HG03565 (cell line): ENCODE results near the gene CDH23.

Source experiments
- ATAC-seq: cut with Tn5 transposase; IDR thresholded peaks from one replicate; pipeline ENCODE4 v1.9.1; 2021; ENCODE audit warnings: mild to moderate bottlenecking, moderate library complexity; ENCODE audit not compliant: unreplicated experiment

Gene CDH23

DNA sequence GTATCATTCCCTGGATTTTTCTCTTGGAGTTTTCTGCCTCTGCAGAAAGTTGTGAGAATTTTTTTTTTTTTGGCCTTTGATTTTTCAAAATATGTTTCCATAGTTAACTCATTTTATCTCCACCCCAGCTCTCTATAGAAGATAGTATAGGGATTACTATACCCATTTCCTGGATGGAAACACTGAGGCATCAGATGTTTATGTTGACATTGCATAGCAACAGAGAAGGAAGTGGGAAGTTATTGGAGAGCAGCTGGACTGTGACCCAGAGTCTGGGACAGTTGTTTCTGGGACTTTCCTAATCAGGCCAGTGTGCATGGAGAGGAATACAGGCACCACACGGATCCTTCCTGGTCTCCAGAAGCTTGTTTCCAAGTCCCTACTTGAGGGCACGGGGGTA is 158.0 kb downstream of the CDH23 start:
- no peak for ATAC-seq

DNA sequence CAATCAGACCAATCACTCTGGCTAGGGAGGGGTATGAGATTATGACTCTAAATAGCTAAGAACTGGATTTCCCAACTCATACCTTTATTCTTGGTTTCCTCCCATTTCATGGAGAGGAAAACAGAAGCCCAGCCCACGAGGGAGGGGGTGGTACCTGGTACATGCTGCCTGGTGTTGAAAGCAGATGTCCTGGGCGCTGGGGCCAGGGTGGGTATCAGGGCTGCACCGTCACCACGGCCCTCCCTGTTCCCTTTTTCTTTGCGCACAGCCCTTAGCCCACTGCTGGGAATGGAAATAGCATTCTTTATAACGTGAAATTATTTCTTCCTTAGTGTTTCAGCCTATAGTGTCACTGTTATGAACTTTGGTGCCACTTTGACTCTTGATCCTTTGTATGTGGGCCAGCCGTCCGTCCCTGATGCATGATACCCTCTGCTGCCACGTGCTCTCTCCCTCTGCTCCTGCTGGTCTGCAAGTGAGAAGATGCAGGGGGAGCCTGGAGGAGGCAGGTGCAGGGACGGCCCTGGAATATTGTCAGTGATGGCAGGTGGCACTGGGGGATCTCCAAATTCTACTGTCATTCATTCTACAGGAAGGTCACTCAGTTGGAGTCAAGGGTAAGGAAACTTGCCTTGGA is 158.5 kb downstream of the CDH23 start:
- ATAC-seq = no peak

DNA sequence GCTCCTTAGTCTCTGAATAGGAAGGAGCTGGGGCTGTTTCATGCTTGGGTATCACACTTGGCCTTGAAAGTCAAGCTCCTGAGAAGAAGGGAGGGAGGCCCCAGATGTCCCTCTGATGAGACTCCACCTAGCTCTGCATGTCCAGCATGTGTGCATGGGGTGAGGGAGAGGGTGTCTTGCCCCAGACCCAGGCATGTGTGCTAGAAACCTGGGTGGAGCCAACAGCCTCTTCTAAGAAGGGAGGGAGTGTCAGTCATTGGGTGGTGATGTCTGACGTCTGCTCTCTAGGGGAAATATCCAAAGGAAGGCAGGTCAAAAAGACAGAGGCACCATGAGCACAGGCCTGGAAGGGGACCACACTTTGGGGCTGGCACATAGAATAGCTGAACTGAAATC is 159.0 kb downstream of the CDH23 start:
- no peak for ATAC-seq

DNA sequence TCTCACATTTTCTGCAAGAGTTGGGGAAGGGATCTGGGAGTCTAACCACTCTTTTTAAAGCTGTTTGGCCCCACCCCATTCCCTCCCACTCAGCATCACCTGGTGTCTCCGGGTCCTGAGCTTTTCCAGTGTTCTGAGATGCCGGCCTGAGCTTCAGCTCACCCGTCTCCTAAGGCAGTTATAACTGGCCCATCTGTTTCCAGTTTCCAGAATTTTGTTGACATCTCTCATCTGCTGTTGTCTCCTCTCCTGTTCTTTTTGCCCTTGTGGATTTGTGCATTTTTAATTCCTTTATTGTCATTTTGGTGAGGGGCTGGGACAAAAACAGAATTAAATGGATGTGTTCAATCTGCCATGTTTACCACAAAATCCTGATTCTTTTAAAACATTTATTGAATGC is 162.3 kb downstream of the CDH23 start:
- no peak for ATAC-seq

DNA sequence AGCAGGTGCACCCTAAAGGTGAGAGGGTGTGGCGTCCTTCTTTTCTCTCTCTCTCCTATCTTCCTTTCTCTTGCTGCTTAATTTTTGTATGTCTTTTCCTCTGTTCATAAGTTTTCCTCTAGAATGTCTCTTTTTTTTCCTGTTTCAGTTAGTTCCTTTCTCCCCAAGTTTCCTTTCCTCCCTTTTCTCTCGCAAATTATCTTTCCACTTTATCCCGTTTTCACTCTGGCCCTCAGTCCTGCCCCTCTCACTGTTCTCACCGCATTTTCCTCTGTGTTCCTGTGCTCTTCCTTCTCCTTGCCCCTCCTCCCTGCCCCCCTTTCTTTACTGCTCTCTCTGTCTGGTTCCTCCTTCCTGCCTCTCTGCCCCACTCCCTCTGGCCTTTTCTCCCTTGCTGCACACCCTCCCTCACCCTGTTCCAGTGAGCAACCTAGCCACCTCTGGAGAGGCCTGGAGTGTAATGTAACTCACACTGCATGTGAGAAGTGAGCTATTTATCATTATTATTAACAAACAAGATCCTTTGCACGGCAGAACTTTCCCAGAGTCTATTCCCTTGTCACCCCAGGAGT is 164.4 kb downstream of the CDH23 start:
- no peak for ATAC-seq

DNA sequence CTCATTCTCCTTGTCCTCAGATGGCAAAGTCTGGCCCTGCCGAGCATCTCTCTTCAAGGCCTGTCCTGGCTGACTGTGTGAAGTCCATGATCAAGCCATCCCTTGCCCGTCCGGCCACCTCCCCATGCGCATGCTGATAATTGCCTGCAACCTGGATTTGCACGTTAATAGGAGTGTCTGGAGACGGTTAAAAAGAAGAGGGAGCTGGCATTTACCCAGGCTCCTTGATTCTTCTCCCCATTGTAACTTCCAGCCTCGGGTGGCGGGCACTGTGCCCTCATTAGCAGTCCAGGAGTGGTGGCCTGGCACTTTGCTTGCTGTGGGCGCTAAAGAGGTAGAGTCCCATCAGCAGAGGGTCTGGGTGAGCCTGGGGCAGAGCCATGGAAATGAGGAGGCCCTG is 165.5 kb downstream of the CDH23 start:
- ATAC-seq = no peak

DNA sequence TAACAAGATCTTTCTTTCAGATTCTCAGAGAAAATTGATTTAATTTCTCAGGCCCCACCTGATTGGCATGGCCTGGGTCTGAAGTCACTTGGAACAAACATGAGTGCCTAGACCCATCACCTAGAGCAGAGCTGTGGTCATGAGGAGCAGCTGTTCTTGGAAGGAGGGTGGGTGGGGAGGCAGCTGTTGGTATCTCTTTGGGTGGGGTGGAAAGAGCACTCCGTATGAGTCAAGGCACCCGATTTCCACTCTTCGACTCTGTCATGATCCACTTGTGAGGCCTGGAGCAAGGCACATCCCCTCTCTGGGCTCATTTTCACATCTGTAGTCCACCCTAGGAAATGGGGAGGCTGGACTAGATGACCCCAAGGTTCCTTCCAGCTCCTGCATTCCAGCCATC is 166.2 kb downstream of the CDH23 start:
- no peak for ATAC-seq

DNA sequence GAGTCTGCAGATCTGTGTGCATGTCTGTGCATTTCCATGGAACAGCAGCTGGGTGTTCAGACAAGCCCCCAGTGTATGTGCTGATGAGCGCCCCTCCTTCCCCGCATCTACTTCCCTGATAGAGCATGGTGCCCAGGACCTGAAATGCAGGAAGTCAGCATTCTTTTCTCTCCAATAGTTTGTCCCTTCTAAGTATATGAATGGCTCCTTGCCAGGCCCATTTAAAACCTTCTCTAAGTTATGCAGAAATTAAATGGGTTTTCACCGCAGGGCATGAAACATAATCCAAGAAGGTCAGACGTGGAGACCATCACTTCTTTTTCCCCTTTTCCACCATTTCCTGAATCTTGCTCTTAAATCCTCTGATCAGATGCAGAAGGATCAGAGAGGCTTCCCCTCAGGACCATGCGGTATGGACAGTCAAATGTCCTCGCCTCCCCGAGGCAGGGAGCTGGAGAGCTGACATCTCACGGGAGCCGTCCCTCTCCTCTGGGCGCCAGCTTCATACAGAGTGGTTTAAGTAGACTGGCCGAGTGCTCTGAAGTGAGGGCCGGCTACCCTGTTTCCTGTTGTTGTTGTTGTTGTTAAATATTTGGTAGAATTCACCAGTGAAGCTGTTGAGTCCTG is 167.6 kb downstream of the CDH23 start:
- ATAC-seq = no peak

DNA sequence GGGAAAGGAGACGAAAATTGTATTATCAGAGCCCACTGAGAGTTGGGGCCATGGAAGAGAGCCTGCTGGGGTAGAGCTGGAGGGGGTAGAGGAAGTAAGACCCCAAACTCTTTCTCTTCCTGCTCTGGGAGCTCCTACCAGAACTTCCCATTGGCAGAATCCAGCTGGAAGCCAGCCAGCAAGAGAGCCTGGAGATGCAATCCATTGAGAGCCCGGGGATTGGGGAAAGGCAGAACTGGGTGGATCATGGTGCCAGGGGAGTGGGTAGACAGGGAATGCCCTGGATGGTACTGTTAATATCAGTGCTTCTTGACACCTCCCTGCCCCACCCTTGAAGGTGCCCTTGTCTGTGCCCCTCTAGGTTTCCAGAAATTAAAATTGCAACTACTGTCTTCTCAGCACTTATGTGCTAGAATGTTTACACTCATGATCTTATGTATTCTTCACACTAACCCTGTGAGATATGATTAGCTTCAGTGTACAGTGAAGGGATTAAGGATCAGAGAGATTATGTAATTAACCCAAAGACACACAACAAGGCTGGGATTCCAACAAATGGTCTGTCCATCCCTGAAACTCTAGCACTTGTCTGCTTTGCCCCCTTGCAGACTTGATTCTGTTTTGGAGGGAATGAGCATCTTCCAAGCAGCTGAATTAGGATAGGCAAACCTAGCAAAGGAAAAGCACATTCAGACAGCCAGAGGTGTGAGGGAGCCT is 168.7 kb downstream of the CDH23 start:
- no peak for ATAC-seq

DNA sequence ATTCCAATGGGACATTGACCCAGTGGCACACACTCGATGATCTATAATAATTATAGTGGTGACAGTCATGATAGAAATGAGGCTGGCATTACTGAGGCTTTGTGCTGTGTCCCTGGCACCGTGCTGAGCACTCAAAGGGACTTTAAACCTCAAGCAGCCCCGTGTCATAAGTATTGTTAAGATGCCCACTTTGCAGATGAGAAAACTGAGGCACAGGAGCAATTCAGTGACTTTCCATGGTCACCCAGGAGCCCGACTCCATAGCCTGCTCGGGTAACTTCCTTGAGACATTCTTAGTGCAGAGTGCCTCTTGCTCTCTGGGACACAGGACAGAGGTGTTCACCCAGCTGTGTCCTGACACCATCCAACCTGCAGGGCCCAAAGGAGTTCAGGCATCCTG is 170.3 kb downstream of the CDH23 start:
- no peak for ATAC-seq

DNA sequence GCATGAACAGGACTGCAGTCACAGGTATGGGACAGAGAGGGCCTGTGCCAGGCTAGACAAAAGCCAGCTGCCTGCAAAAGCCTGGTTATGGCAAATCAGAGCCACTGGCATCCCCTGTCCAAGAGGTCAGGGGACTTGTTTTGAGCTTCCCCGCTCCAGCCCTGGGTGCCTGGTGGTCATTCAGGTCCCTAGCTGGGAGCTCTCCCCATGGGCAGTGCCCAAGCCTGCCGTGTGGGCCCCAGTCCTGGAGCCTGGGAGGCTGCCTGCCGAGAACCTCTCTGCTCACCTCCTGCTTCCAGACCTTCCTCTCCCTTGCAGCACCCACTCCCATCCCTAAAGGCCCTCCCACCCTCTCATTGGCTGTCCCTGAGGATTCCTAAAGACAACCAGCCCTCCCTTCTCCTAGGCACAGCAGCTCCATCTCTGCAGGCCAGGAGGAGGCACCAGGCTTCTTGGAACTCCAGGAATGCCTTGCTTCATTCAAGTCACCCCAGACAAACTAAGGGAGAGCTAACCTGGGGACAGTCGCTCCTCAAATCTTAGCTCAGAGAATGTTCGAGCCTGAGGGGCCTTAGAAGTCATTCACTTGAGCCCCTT is 172.3 kb downstream of the CDH23 start:
- no peak for ATAC-seq

DNA sequence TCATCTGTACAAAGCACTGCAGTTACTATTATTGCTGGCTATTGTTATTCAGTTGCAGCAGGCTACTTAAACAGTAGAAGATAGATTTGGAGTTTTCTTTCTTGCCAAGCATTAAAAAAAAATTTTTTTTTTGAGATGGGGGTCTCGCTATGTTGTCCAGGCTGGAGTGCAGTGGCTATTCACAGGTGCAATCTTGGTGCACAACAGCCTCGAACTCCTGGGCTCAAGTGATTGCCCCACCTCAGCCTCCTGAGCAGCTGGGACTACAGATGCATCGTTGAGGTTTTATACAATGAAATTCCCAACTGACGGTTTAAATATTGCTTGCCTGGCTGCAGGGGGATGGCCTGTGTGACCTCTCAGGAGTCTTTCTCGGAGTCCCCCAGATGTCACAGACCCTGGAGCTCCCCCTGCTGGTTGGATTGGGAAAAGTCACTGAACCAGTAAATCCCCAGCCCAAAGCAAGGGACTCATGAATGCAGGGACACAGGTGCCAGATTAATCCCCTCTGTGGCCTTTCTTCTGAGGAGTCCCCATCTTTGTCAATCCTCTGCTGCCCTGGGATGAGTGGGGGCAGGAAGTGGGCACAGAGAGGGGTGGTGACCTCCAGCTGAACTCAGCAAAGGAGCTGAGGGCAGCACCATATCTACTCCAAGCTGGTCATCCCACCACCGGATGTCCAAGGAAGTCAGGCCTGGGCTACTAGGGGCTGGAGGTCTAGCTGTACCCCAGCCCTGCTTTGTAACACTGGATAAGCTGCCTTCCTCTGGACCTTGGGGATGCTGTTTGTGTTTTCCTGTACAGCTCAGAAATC is 173.3 kb downstream of the CDH23 start:
- no peak for ATAC-seq

DNA sequence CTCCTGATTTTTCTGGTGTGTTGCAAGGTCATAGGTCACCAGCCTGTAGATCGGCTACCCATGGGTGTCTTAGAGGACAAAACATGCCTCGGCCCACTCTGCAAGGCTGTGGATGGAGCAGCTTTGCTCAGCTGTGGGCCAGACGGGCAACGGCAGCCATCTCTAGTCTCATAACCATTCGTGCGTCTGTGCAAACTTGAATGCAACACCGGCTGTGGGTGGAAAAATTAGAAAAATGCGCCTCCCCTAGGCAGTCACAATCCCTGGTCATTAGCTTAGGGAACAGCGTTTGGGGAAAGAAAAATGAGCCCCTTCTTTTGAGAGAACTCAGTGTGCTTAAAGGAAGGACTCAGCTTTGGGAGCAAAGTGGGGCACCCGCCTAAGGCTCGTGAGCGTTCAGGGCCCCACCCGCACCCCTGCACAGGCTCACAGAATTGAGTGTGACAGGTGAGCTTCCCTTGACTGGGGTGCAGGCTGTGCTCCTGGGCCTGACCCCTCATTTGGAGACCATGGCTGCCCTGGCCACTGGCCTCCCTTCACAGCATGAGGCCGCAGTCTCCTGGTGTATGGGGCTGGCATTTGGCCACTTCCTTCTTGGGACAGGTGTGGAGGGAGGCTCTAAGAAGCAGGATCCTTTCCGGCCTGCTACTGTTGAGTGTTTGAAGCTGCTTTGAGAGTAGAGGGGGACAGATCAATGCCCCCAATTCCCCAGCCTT is 174.9 kb downstream of the CDH23 start:
- no peak for ATAC-seq

DNA sequence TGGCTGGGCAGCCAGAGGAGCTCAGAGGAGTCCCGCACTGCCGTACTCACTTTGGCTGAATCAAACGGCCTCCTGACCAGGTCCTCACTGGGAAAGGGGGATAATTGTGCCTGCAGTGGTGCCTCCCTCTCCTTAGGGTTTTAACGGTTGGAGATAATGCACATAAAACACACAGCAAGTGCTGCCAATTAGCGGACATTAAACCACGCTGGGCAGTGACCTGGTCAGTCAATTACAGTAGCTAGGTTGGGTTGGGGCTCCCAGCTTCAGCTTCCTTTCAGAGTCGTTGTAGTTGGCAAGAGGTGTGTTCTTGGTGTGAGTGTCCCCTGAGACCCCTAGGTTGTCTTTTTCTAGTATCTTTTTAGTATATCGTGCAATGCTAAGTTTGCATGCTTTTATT is 176.2 kb downstream of the CDH23 start:
- no peak for ATAC-seq

DNA sequence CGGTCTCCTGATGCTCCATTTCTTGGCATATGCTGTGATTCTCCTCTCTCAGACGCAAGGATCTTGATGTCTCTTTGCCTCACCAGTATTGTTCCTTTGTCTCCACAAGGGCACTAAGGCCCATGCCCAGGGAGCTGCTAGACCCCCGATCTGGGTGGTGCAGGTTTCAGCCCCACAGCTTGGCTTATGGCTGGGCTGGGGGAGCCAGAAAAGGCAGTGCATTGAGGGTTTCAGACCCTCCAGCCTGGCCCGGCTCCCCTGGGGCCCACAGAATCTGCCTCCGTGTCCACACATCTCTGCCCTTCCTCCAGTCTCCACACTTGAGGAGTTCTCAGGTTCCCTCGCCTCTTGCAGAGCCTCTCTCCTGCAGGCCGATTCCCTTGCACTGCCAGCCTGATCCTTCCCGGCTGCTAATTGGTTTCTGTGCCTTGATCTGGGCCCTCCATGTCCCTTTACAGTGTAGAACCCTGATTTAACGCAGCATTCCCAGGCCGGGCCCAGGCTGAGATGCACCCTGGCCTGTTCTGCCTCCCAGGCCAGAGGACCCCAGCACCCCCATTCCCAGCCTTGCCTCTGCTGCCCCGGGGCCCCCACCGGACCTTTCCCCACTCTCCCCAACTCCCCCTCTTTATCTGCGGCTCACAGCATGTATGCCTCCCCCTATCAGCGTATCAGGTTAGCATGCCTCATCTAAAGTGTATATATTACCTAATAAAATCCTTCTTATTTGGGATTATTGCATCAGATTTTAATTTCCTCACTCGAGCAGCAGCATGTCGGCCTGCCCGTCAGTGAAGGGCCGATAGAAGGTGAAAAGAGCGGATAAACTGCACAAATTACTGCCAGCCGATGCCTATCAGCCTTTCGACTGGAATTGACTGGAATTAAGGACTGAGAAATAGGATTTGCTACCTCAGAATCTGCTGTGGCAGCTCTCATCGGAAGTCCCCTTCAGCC is 177.1 kb downstream of the CDH23 start:
- ATAC-seq = no peak

DNA sequence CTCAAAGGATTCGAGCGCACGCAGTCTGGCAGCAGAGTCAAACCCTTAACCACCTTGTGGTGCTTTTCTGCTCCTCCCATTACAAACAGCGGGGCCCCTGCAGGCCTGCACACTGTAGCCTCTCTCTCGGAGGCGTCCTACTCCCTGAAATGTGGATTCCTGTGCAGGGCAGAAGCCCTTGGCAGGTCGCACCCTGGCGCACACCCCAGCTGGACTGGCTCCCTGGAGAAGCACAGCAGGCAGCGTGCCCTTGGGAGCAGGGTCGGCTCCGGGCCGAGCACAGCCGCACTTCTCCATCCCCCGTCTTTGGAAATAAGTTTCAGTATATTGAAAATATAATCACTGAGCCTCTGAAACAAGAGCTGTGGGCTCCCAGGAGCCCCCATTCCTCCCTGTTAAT is 178.7 kb downstream of the CDH23 start:
- ATAC-seq = no peak

DNA sequence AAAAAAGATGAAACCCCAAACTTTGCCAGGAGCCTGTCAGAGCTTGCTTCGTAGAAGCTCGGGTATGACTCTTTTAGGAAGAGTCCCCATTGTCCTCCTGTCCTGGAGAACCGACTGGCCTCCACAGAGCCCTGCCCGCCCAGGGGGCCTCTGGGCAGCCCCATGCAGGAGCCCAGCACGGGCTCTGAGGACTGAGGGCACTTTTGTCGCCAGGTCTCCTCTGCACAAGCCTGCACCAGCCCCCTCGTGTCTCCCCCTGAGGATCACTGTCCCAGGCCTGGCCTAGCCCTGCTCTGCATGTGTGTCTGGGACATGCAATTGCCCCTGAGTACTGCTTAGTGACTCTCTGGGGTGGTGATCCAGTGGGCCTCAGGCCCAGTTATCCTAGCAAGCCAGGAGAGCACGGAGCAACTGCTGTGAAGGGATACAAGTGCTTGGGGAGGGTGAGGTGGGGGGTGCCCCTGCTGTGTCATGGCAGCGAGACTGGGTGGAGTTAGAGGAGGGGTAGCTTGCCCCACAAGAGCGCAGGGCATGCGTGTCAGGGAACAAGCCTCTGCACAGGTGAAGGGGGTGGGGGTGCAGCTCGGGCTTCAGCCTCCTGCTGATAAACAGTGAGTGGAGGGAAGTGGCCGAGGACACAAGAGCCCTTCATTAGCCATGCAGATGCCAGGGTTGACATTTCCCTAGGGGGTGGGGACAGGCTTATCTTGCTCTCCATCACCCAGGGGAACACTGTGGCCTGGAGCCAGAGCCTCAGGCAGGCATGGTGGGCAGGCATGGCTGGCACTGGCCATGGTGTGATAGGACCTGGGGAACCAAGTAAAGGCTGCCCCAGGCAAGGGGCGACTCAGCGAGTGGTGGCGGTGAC is 179.4 kb downstream of the CDH23 start:
- no peak for ATAC-seq

DNA sequence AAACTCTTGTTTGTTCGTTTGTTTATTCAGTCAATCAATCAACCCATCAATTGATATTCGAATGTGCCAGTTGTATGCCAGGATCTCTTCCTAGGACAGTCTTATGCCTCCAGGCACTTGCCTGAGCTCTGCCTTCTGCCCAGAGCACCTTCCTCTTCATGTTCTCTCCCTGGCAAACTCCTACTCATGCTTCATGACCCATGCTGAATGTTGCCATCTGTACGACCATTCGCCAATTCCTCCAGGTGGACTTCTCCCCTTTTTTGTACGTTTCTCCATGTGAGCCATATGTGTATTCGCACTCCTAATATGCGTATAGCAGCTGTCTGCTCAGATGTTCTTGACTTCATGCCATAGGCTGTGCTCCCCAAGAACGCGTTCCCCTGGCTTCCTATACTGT is 180.1 kb downstream of the CDH23 start:
- ATAC-seq = no peak
